Skeletal muscle satellite cell (primary cell): ENCODE measurements around the gene PIP4K2B.
A peak's percentile ranks its signal among the peaks of the same experiment; 100 is the strongest.
"Not testable (repeated sequence)": the region's sequence is repeated elsewhere in the genome, so short reads cannot be mapped to it uniquely, and the experiment has no call there.

Source experiments
- H3K27me3 ChIP-seq: 2 replicates; pipeline ENCODE4 v1.7.0; 2013; ENCODE audit warnings: low read length; ENCODE audit not compliant: control insufficient read depth, insufficient read depth
- H3K36me3 ChIP-seq: 2 replicates; pipeline ENCODE4 v1.7.0; 2013; ENCODE audit warnings: mild to moderate bottlenecking, control low read depth, low read length; ENCODE audit not compliant: insufficient read depth
- H3K4me1 ChIP-seq: 2 replicates; pipeline ENCODE4 v1.7.0; 2013; ENCODE audit warnings: low read length; ENCODE audit not compliant: control insufficient read depth, insufficient read depth
- H3K4me2 ChIP-seq: 2 replicates; pipeline ENCODE4 v1.7.0; 2013; ENCODE audit warnings: mild to moderate bottlenecking, low read length
- H3K4me3 ChIP-seq: 2 replicates; pipeline ENCODE4 v1.7.0; 2013; ENCODE audit warnings: low read length
- H3K9ac ChIP-seq: 2 replicates; pipeline ENCODE4 v1.7.0; 2013; ENCODE audit warnings: mild to moderate bottlenecking, low read depth, low read length, moderate library complexity
- H3K9me3 ChIP-seq: replicated peaks from 2 replicates; pipeline ENCODE4 v1.7.0; 2013; ENCODE audit warnings: mild to moderate bottlenecking, control low read depth, low read length

The PIP4K2B gene

GRCh38 chr17:38732376-38733281 lies 66.7 kb downstream of the PIP4K2B start:
- Histone ChIP-seq H3K9me3 (no peaks in the 10 kb centered on the region), H3K4me2 (no peak overlapping the region), H3K9ac (no peak overlapping the region), H3K36me3 (peaks cover 31% of the 10 kb centered on the region), H3K4me3 (no peak overlapping the region), H3K27me3 (no peaks in the 10 kb centered on the region), H3K4me1 (peaks cover 35% of the 10 kb centered on the region)

GRCh38 chr17:38731526-38732294 lies 67.6 kb downstream of the PIP4K2B start:
- Histone ChIP-seq H3K4me1 (peaks cover 35% of the 10 kb centered on the region), H3K9me3 (no peaks in the 10 kb centered on the region), H3K36me3 (peaks cover 31% of the 10 kb centered on the region), H3K9ac (peak overlapping the region; percentile 81), H3K27me3 (no peaks in the 10 kb centered on the region), H3K4me2 (peak overlapping the region; percentile 94), H3K4me3 (peak overlapping the region; percentile 88)

- Histone ChIP-seq H3K4me2 (peak overlapping the region; percentile 94), H3K27me3 (no peaks in the 10 kb centered on the region), H3K4me1 (peaks cover 35% of the 10 kb centered on the region), H3K9me3 (no peaks in the 10 kb centered on the region), H3K4me3 (peak overlapping the region; percentile 88), H3K9ac (peak overlapping the region; percentile 81), H3K36me3 (peaks cover 25% of the 10 kb centered on the region)
These were observed 68.6 kb downstream of the PIP4K2B start for GRCh38 chr17:38730526-38731379.

- Histone ChIP-seq H3K36me3 (peaks cover 27% of the 10 kb centered on the region), H3K4me1 (peaks cover 32% of the 10 kb centered on the region), H3K27me3 (no peaks in the 10 kb centered on the region), H3K4me2 (peak within 1 kb of the TSS; percentile 94), H3K9me3 (no peaks in the 10 kb centered on the region), H3K9ac (peak within 1 kb of the TSS; percentile 81), H3K4me3 (peak within 1 kb of the TSS; percentile 88)
These were observed 69.3 kb downstream of the PIP4K2B start, which contains the start of gene CISD3 for GRCh38 chr17:38729886-38730525. Gene CISD3 (plus strand): TSS chr17:38730341. CDS start chr17:38730359, 18 bp downstream.

GRCh38 chr17:38729368-38729885 lies 69.9 kb downstream of the PIP4K2B start:
- H3K4me2 ChIP-seq: peak overlapping the region; percentile 94
- H3K4me1 ChIP-seq: peaks cover 36% of the 10 kb centered on the region
- peaks cover 24% of the 10 kb centered on the region for H3K36me3 ChIP-seq
- H3K9ac ChIP-seq: peak overlapping the region; percentile 81
- H3K4me3 ChIP-seq: peak overlapping the region; percentile 88
- no peaks in the 10 kb centered on the region for H3K27me3 ChIP-seq
- no peaks in the 10 kb centered on the region for H3K9me3 ChIP-seq

GRCh38 chr17:38728290-38728831 lies 71.0 kb downstream of the PIP4K2B start:
- Histone ChIP-seq H3K4me1 (peaks cover 39% of the 10 kb centered on the region), H3K9me3 (no peaks in the 10 kb centered on the region), H3K4me3 (no peak overlapping the region), H3K4me2 (no peak overlapping the region), H3K9ac (no peak overlapping the region), H3K27me3 (no peaks in the 10 kb centered on the region), H3K36me3 (peaks cover 14% of the 10 kb centered on the region)

- H3K9ac ChIP-seq: no peak overlapping the region
- H3K27me3 ChIP-seq: no peaks in the 10 kb centered on the region
- H3K4me2 ChIP-seq: no peak overlapping the region
- peaks cover 11% of the 10 kb centered on the region for H3K36me3 ChIP-seq
- H3K4me3 ChIP-seq: no peak overlapping the region
- H3K4me1 ChIP-seq: peaks cover 39% of the 10 kb centered on the region
- no peaks in the 10 kb centered on the region for H3K9me3 ChIP-seq
These were observed 71.6 kb downstream of the PIP4K2B start for GRCh38 chr17:38727736-38728135.

GRCh38 chr17:38726145-38726544 lies 73.2 kb downstream of the PIP4K2B start:
- H3K9ac ChIP-seq, H3K4me2 ChIP-seq, H3K9me3 ChIP-seq, H3K4me3 ChIP-seq, H3K27me3 ChIP-seq: not testable (repeated sequence)
- peaks cover 23% of the 10 kb centered on the region for H3K4me1 ChIP-seq
- peaks cover 13% of the 10 kb centered on the region for H3K36me3 ChIP-seq

- Histone ChIP-seq H3K9me3 (no peaks in the 10 kb centered on the region), H3K36me3 (peaks cover 18% of the 10 kb centered on the region), H3K4me1 (peaks cover 19% of the 10 kb centered on the region), H3K4me2 (peak overlapping the region; percentile 52), H3K4me3 (no peak overlapping the region), H3K27me3 (no peaks in the 10 kb centered on the region), H3K9ac (no peak overlapping the region)
These were observed 74.3 kb downstream of the PIP4K2B start for GRCh38 chr17:38725066-38725465.

- H3K9ac ChIP-seq: no peak overlapping the region
- peak overlapping the region; percentile 52 for H3K4me2 ChIP-seq
- H3K4me3 ChIP-seq: no peak overlapping the region
- peaks cover 18% of the 10 kb centered on the region for H3K36me3 ChIP-seq
- no peaks in the 10 kb centered on the region for H3K27me3 ChIP-seq
- no peaks in the 10 kb centered on the region for H3K9me3 ChIP-seq
- peaks cover 15% of the 10 kb centered on the region for H3K4me1 ChIP-seq
These were observed 74.9 kb downstream of the PIP4K2B start for GRCh38 chr17:38724337-38724988.
